EH (cell line): ENCODE data around the gene CAVIN2.

Source experiments
- DNase-seq: peaks from one replicate; pipeline ENCODE4 v3.0.0-alpha.2; 2015; ENCODE audit warnings: low read depth

CAVIN2 gene

DNA sequence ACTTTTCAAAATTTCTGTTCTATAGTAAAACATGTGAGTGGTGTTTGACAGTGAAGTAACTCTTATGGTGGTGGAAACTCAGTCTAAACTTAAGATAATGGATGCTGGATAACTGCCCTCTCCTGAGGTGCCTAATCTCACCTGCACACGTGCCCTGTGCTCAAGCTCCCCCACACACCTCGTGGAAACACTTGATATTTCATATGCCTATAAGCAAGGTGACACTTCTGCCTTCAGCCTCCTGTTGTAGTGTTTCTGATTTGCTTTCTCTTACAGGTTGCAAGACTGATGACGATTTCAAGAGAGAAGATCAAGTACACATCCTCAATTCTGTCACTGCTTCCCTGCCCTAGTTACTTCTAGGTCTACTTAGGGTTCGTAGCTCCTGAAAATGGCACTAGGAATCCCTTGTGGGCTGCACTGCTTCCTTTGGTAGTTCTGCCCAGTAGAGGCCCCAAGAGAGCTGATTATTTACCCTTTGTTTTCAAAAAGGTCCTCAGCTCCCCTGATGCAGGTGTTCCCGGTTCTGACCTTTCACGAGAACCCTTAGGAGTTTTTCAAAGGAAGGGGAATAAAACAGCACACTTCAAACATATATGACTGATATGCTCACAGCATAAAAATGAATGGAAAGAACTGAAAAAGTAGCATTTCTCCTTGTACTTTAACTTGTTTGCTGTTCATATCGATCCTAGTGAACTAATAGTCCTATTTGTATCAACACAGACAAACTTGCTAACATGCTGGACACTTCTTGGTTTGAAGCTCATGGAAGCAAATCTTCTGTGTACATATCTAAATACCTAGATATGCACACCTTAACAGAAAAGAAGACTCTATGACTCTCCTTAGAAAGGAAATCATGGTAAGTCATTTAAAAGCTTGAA, 6.7 kb downstream of the CAVIN2 start:
- DNase-seq = no peak

DNA sequence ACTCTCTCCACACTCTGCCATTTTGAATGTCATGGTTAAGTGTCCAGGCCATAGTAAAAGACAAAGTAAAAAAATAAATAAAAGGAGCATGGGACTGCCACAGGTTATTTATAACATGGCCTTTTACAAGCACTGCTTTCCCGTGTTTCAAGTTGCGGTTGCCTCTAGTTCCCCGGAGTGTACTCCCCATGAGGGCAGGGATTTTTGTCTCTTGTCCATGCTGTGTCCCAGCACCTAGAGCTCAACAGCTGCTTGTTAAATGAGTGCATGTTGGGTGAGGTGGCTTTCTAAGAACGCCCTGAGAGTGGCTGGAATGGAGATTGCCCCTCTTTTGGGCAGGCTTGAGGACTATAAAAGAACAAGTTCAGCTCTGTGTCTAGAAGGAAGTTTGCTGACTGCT, 8.4 kb downstream of the CAVIN2 start:
- no peak for DNase-seq

DNA sequence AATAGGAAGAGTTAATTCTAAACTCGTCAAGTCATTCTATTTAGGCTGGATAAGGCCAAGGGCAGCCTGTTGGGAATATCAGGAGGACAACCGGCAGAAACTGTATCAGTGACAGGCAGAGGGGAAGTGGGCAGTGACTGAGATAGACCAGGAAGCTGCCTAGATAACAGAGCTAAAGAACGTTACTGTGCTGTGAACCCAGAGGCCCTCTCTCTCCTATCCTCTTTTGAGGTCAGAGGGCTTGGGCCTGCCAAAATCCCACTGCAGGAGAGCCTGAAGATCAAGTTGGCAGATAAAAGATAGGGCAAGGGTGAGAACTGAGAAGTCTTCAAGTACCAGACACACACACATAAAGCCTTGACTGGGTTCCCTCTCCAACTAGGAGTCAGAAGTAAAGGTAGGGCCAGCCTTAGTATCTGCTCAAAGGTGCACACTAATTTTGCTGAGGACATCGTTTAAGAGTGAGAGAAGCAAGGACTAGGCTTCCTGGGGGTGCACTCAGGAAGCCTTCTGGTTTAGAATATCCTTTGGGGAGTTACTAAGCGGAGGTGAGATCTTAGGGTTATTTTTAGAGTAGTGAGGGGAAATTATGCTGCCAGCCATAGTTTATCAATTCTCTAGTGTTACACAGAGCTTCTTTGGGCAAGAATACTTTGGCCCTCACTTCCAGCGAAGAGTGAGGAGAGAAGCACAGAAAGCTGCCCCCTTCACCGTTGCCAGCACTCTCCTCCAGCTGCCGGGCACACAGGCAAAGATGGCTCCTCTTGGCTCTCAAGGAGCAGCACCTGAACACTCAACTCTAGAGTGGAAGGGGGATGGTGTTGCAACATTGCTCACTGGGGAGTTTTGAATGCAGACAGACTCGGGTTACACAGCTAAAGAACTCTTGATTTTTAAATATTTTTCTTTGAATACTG, 9.8 kb downstream of the CAVIN2 start:
- no peak for DNase-seq

DNA sequence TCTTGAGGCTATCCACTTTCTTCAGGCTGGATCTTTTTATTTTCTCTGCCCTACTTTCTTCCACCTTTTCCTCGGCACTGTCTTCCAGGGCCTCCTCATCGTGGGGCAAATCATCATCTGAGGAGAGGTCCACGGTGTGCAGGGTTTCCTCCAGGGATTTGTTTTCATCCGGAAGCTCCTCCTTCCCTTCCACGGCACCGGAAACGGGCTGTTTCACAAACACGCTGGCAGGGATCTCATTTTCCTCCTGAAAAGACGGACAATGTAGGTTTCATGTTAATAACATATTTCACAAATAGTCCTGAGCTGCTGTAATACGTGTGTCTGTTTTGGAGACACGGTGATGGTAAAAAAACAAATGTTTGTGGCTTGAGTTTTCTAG, 10.4 kb downstream of the CAVIN2 start:
- no peak for DNase-seq

DNA sequence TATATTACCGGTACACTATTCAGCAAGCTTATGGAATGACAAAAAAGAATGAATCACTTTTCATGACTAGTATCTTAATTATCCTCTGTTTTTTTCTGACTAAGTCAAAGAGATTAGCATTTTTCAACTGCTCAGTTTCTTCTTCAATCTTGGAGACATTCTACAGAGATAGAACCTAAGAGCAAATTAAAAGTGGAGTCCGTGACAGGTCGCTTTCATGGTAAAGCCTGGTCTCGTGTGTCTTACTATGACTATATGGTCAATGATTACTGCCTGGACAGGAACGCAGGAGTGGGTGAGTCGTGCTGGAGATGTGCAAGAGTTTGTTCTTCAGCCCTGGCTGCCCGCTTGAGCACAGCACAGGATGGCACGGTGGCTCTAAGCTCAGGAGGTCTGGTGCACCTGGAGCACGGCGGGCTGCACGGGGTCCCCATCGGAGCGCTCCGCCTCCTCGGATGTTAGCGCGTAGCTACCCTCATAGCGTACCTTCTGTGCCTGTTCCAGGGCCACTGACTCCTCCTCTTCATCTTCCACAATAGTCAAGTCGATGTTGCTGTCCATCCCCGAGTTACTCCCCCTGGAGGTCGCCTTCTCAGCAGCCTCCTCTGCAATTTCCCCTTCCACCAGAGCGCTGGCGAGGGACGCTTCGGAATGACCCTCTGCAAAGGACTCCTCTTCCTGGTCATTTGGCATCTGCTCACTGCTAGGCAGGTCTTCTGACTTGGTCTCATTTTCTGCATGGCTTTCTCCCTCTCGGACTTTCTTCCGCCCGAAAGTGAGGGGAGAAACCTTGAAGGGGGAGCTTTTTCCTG, 11.1 kb downstream of the CAVIN2 start:
- peak; percentile 51 for DNase-seq

DNA sequence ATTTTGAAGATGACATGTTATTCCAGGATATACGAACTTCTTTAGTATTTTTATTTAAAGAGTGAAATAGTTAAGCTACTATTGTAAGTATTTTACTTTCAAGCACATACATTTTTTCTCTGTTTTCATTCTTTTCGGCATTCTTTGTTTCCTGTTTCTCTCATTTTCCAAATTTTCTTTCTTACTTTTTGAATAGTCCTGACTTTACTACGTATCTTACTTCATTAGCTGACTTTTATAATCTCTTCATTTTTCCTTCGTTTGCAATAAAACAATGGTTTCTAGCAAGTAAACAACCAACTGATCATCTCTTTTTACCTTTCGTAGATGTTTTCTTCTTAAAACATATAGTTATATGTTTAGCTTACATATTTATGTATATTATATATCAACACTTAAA, 11.8 kb downstream of the CAVIN2 start:
- no peak for DNase-seq

DNA sequence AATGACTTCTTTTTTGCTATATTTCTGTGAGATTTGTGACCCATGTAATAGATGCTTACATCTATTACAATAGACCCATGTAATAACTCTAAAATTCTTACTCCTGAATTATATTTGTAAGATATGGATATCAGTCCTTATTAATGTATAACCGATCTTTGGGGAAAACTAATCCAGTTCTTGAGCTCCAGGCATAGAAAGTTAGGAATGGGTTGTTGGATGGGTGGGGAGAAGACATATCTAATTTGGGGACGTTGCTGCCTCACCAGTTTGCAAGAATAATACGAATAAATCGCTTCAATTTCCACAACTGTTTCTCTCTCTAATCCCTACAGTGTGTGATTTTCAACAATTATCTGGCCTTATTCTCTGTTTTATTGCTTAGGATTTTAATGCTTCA, 13.5 kb downstream of the CAVIN2 start:
- no peak for DNase-seq

DNA sequence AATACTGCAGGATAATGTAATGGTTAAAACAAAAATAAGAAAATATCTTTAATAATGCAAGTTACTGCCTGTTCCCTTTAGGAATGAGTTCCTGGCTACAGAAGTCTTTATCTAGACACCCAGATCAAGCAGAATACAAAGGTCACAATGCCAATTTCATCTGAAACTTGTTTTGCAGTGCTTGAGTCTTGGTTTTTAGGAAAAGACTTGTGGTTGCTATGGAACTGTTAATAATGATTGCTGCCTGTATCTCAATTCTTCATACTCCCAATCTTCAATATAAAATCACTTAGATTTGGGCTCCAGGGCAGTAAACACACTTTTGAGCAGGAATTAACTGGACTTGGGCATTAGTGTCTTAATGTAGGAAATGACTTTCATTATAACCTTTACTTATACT, 14.2 kb downstream of the CAVIN2 start:
- DNase-seq = no peak

DNA sequence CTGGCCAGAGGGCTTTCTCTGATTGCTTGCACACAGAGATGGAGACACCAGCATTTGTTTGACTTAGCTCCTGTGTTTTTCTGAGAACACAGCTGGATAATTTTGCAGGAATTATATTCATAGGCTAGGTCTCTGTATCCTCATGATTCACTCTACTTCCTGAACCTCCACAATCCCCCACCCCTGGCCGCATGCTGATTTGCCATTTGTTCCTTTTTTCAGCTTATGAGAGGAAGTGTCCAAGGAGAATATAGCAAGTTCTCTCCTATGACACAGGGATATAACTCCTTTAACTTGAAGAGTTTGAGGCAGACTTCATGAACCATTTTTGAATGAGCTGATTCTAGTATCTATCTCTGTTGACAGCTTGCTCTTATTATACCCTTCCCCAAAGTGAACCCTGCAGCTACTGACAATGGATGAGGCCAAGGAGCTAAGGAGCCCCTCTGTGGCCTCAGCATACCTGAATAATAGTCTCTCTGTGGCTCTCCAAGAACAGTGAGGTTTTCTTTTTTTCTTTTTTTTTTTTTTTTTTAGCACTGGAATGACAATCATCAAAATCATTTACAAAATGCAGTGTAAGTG, 15.4 kb downstream of the CAVIN2 start:
- DNase-seq = no peak

DNA sequence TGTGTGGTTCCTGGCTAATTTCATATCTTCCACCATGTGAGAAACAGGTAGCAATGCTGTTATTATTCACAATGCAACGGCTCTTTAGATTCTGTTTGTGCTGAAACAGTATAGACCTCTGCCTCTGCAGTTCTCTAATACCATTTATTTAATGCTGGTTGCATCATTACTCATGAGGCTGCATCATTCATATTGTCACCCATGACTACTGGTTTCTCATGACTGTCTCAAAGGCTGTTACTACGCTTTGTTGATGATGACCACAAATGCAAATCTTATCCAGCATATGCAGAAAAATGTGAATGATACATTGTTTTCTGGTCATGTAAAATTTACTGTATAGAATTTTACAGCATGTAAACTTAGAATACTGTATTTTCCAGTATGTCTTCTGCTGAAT, 22.5 kb downstream of the CAVIN2 start:
- no peak for DNase-seq

DNA sequence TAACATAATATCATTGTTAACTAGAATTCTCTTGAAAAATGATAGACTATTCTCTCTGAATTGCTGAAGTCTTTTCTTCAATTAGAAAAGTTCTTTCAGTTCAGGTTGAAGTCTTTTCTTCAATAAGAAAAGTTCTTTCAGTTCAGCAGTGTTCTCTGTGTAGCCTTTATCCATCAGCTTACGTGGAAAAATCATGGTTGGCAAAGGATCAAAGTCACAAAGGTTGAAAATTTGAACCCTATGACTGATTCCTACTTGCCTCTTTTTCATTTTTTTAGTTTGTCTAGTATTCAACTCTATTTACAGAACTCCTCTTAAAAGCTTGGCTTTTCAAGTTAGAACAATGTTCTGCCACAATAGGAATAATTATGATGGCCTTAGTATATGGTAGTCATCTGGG, 25.8 kb downstream of the CAVIN2 start:
- DNase-seq = no peak

DNA sequence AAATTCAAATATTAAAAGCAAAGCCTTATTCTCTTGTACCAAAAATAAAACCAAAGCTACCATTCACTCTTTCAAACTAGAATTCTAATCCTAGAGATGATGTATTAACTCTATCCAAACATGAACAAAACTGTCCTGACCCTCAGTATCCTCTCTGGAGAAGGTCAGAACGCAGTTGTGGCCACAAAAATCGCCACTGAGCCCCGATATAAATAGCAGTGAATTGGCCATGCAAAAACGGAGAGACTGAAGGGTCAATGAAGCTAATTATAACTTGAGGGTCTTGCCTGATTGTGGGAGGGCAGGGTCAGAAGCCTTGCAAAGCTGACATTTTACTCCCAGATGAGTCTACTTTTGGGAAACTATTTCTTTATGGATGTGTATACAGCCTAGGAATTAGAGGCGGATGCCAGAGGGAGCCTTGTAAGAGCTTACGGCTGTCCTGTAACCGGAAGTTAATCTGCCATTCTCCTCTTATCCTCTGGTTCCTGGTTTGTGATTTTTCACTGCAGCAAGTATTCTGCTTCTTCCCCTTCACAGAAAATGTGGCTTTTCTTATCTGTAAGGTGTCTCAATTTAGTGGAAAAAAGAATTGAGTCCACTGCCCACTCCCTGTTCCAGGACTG, 28.1 kb downstream of the CAVIN2 start:
- peak; percentile 16 for DNase-seq

DNA sequence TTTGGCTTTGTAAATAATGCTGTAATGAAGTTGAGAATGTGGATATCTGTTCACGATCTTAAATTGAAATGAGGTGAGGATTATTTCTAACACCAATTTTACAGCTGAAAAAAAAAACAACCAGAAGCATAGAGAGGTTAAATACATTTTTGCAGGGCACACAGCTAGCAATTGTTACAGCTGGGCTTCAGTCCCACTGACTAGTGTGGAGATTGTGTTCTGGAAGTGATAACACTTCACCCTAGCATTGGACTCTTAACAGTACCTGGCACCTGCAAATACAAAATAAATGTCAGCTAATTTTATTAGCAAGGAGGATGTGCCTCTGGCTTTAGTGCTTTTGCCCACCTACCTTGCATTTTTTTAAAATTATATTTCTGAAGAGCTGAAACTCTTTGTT, 28.8 kb downstream of the CAVIN2 start:
- no peak for DNase-seq

DNA sequence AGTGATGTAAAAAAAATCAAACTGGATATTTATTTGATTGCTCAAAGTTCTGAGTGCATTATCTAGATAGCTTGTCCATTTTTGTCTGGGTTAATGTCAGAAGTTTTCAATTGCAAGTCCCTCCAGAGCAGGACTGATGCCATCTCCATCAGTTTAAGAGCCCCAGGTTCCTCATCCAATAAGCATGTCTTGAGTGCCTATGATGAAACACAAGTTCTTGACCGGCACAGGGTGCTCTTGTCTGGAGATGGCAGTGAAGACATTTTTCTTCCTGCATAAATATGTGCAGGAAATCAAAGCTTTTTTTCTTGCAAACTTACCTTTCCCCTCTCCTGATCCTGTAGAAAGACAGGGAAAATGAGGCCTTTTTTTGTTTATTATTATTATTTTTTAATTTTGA, 31.9 kb downstream of the CAVIN2 start:
- no peak for DNase-seq

DNA sequence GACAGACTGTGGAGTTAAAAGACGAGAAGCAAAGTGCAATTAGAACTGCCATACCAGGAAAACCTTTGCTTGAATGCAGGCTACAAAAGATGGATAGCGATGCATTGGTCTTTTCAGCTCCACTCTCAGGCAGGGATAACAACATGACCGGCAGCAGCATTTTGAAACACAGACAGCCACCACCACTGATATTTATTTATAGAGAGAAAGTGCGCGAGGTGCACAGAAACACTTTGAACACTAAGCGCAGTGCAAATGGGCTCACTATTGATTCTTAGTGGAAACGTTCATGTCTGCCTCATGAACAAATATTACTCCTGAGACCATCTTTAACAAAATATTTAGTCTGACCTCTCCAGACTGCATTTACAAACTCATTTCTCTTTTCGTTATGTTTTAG, 32.9 kb downstream of the CAVIN2 start:
- no peak for DNase-seq

DNA sequence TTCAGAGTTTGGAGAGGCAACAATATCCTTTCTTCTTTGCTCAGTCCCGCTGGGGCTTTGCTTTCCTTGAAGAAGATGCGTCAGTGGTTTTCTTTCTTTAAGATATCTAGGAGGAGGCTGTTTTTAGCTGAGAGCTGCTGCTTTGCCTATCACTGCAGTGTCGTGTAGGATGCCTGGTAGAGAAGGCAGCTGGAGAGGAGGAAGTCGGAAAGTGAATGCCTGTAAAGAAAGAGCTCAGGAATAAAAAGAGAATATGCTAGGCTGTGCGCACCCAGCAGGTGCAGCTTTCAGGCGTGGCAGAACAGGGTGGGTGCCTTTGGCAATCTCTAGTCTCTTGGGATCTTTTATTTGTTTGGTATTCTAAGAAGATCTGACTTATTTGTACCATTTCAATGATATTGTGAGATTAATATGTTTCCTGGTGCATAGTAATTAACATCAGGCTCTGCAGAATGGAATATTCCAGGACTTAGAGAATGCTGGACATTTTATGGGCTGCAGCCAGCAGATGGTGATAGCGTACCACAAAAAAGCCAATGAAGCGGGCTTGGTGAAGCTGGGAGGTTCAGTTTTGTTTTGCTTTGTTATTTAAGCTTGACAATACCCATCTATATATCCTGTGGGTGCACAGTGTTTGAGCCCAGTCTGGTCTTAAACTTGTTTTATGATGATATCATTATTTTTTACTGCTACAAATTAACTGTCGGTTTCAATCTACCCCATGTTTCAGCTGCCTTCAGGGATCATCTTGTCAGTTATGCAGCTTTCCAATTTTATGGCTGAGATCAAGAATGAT, 34.9 kb downstream of the CAVIN2 start:
- peak; percentile 69 for DNase-seq

DNA sequence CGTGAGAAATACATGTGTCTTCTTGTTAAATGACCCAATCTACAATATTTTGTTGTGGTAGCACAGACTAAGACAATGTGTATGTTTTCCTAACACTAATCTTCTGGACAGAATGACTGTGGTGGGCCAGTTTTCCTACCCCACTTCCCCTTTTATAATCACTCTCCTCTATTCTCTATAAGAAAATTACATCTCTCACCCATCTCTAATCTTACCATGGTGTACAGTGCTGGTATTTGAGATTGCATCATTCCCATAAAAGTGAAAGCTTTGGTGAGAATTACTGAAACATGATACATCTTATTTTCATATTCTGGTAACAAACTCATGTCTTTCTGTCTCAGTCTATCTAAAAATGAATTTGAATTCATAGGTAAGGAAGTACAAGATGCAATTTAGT, 40.5 kb downstream of the CAVIN2 start:
- peak; percentile 21 for DNase-seq

DNA sequence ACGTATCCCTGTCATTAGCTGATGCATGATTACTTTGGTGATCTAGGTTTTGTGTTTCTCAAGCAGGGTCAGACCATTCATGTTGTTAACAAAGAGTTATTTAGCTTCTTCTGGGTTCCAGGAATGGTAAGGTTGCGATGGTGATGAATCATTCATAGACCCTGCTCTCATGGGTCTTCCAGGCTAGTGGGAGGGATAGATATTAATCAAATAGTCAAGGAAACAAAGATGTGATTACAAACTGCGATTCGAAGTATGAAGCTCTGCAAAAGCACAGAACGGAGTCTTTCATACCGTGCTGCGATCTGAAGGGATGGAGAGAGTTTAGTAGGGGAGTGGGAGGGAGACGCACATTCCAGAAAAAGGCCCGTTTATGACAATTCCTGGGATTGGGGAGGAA, 42.1 kb downstream of the CAVIN2 start:
- no peak for DNase-seq

DNA sequence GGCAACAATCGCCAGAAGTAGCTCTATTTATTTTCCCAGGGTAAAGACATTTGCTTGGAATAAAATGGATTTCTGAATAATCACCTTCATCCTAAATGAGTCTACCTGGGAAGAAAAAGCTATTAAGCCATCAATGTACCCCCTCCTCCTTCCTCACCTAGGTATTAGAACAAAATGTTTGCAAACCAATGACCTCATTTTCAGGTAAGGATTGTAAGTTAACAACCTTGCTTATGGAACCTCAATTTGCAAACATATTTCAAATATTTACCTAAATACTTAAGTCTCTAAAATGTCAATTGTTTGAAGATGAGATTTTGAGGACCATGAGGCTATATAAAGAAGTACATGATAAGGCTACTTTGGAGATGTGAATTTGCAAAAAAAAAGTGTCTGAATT, 43.9 kb downstream of the CAVIN2 start:
- no peak for DNase-seq

DNA sequence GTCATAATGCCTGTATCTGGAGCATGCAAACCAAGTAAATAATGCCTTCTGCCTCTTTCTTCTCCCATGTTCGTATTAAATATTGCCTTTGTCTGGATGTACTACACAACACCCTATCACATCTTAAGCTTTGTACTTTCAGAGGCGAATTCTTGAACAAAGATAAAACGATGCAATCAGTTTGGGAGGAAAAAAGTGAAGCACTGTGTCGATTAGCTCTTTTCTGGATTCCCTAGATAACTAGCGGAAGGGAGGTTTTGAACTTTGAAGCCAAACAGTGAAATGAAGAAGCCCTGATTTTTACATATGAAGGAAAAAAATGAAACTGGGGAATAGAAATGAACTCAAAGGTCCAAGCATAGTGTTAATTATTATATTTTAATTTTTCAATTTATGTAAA, 44.7 kb downstream of the CAVIN2 start:
- DNase-seq = no peak

DNA sequence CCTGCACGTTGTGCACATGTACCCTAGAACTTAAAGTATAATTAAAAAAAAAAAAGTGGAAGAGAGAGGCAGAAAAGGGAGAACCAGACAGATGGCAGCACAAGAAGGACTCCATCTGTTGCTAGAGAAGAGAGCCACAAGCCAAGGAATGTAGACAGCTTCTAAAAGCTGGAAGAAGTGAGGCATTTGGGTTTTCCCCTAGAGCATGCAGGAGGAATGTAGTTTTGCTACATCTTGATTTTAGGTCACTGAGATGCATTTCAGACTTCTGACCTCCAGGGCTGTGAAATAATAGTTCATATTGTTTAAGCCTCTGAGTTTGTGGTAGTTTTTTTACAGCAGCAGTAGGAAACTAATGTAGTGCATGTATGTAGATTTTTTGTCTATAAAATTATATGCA, 46.0 kb downstream of the CAVIN2 start:
- DNase-seq = peak; percentile 10
